HepG2 (cell line): ENCODE data around the gene HAS3.

ENCODE experiments used
- CBX5 ChIP-seq: sonication (generic); formaldehyde crosslinking; IDR thresholded peaks from 2 replicates; pipeline ENCODE4 v1.4.0; 2020; ENCODE audit warnings: missing genetic modification reagents, borderline replicate concordance
- ETV6 ChIP-seq: sonication (generic); formaldehyde crosslinking; conservative IDR thresholded peaks from 2 replicates; pipeline ENCODE4 v1.4.0; 2020; ENCODE audit warnings: missing genetic modification reagents
- EZH2 ChIP-seq: conservative IDR thresholded peaks from 2 replicates; pipeline ENCODE4 v1.6.1; 2012; ENCODE audit warnings: mild to moderate bottlenecking, low read depth, low read length, moderate library complexity
- MYNN ChIP-seq: sonication (generic); formaldehyde crosslinking; IDR thresholded peaks from 2 replicates; pipeline ENCODE4 v1.4.0; 2020; ENCODE audit warnings: mild to moderate bottlenecking, low read depth, missing genetic modification reagents
- POLR2AphosphoS5 ChIP-seq: IDR thresholded peaks from 2 replicates; pipeline ENCODE4 v1.6.1; 2012; ENCODE audit warnings: low read depth, low read length
- SIN3A ChIP-seq: IDR thresholded peaks from 2 replicates; pipeline ENCODE4 v1.6.1; 2011; ENCODE audit warnings: low read depth, mild to moderate bottlenecking, control low read depth, low read length, borderline replicate concordance
- TOE1 ChIP-seq: sonication (generic); formaldehyde crosslinking; IDR thresholded peaks from 2 replicates; pipeline ENCODE4 v1.4.0; 2020; ENCODE audit warnings: mild to moderate bottlenecking, missing genetic modification reagents
- ZNF121 ChIP-seq: sonication (generic); formaldehyde crosslinking; IDR thresholded peaks from 2 replicates; pipeline ENCODE4 v1.5.0; 2020; ENCODE audit warnings: mild to moderate bottlenecking, missing genetic modification reagents
- ZNF263 ChIP-seq: sonication (generic); formaldehyde crosslinking; IDR thresholded peaks from 2 replicates; pipeline ENCODE4 v1.4.0; 2020; ENCODE audit warnings: missing genetic modification reagents
- ZNF615 ChIP-seq: sonication (generic); formaldehyde crosslinking; IDR thresholded peaks from 2 replicates; pipeline ENCODE4 v1.5.0; 2020; ENCODE audit warnings: mild to moderate bottlenecking, missing genetic modification reagents, borderline replicate concordance
- TF ChIP-seq, protein P1 (sequence below): sonication (generic); formaldehyde crosslinking; IDR thresholded peaks from 2 replicates; pipeline ENCODE4 v1.5.0; 2020; ENCODE audit warnings: mild to moderate bottlenecking, missing genetic modification reagents, moderate library complexity

- TF ChIP-seq ZNF615 (CRISPR knock-in tag) (no peak), SIN3A (no peak), ZNF263 (CRISPR knock-in tag) (no peak), MYNN (CRISPR knock-in tag) (no peak), CBX5 (no peak), ZNF121 (CRISPR knock-in tag) (no peak), POLR2AphosphoS5 (no peak), ETV6 (no peak), EZH2 (no peak), TOE1 (no peak)
- TF ChIP-seq, protein P1, sequence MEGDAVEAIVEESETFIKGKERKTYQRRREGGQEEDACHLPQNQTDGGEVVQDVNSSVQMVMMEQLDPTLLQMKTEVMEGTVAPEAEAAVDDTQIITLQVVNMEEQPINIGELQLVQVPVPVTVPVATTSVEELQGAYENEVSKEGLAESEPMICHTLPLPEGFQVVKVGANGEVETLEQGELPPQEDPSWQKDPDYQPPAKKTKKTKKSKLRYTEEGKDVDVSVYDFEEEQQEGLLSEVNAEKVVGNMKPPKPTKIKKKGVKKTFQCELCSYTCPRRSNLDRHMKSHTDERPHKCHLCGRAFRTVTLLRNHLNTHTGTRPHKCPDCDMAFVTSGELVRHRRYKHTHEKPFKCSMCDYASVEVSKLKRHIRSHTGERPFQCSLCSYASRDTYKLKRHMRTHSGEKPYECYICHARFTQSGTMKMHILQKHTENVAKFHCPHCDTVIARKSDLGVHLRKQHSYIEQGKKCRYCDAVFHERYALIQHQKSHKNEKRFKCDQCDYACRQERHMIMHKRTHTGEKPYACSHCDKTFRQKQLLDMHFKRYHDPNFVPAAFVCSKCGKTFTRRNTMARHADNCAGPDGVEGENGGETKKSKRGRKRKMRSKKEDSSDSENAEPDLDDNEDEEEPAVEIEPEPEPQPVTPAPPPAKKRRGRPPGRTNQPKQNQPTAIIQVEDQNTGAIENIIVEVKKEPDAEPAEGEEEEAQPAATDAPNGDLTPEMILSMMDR (CRISPR knock-in tag), result no peak
Measured at GRCh38 chr16:69138608-69139007, 33.2 kb downstream of the HAS3 start.
